D721Med (cell line): ENCODE measurements around the gene TTC39A.

Experiments used
- DNase-seq: peaks from one replicate; pipeline ENCODE4 v3.0.0; 2011; ENCODE audit warnings: low spot score; ENCODE audit not compliant: insufficient read length
- FAIRE-seq: peaks from 2 replicates; lab custom pipeline; 2011; peaks lifted over from hg19 to GRCh38; lab: Jason Lieb, UNC
- TF ChIP-seq, protein P1 (sequence below): IDR thresholded peaks from 2 replicates; pipeline ENCODE4 v1.5.1; 2012; ENCODE audit warnings: mild to moderate bottlenecking, control low read depth; ENCODE audit not compliant: insufficient read depth; ENCODE audit errors: missing control alignments

TTC39A gene

DNA sequence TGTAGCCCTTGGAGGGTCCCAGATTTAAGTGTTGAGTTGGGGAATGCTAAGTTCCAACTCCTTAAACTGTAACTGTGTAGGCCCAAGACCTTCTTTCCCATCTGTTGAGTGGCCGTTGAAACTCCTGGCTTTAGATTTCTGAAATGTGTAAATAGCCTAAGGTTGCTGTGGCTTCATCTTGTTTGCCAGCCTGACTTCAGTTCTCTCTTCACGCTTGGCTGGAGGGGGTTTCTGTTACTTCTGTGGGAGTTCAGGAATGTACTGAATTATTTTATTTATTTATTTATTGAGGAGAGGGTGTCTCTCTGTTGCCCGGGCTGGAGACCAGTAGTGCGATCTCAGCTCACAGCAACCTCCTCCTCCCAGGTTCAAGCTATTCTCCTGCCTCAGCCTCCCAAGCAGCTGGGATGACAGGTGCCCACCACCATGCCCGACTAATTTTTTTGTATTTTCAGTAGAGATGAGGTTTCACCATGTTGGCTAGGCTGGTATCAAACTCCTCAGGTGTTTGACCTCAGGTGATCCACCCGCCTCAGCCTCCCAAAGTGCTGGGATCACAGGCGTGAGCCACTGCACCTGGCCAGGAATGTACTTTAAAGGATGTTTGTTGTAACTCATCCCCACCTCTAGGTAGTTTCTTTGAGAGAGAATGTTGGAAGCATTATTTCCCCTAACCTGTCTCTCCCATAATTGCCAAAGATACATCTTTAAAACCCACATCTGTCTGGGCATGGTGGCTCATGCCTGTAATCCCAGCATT, 5.9 kb downstream of the TTC39A start:
- DNase-seq, result no peak
- no peak for FAIRE-seq
- TF ChIP-seq, protein P1, sequence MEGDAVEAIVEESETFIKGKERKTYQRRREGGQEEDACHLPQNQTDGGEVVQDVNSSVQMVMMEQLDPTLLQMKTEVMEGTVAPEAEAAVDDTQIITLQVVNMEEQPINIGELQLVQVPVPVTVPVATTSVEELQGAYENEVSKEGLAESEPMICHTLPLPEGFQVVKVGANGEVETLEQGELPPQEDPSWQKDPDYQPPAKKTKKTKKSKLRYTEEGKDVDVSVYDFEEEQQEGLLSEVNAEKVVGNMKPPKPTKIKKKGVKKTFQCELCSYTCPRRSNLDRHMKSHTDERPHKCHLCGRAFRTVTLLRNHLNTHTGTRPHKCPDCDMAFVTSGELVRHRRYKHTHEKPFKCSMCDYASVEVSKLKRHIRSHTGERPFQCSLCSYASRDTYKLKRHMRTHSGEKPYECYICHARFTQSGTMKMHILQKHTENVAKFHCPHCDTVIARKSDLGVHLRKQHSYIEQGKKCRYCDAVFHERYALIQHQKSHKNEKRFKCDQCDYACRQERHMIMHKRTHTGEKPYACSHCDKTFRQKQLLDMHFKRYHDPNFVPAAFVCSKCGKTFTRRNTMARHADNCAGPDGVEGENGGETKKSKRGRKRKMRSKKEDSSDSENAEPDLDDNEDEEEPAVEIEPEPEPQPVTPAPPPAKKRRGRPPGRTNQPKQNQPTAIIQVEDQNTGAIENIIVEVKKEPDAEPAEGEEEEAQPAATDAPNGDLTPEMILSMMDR, result no peak

DNA sequence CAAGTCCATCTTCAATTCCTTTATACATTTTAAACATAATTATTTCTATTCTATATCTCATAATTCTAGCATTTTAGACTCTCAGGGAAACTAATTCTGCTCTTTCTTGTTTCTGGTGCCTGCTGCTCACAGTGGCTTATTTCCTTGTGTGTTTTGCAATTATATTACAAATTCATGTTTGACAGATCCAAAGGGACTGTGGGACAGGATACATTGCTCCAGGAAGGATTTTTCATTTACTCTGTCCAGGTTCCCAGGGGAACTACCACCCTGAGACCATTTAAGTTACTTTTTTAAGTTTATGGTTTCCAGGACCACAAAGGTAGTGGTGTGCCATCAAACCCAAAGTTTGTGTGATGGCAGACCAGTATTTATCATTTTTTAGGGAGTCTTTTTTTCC, 6.6 kb downstream of the TTC39A start:
- no peak for FAIRE-seq
- no peak for DNase-seq
- TF ChIP-seq, protein P1, result no peak

DNA sequence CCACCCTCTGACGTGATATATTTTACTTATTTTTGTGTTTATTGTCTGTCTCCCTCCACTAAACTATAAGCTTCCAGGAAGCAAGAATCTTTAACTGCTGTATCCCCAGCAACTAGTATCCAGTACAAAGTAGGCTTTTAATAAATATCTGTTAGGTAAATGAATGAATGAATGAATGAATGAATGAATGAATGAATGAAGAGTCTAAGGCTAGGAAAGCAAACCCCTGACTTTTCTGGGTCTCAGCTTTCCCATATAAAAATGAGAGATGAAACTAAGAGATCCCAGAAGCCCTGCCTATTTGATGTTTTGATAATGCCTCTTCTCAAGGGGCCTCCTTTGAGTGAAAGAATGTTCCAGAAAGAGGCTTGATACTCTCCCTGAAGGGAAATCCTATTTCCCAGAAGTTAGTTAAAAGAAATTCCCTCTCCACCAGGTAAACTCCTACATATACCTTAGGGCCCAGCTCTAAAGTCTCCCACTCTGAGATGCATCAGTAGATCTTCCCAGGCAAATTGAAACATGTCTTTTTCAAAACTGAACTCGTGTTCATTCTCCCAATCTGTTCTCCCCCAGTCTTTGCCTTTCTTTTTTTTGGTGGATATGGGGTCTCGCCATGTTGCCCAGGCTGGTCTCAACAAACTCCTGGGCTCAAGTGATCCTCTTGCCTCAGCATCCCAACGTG, 7.8 kb downstream of the TTC39A start:
- FAIRE-seq, result no peak
- TF ChIP-seq, protein P1, result no peak

DNA sequence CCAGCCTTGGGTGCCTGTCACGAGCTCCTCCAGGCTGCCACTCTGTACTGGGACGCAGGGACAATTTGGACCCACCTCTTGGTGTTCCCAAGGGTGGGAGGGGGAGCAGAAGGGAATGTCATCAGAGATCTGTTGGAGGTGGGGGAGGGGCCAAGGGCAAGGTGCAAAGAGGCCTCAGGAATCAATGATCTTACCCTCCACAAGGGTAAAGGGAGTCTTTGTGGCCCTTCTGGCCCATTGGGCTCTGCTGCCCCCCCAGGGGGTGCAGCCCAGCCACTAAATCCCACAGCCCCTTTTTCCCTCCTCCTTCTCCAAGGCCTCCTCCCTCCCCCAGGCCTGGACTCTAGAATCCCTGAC, 8.5 kb downstream of the TTC39A start:
- no peak for DNase-seq
- TF ChIP-seq, protein P1, result no peak
- no peak for FAIRE-seq

More for the DNA sequence above, 7.8 kb downstream of the TTC39A start:
- DNase-seq, result no peak

DNA sequence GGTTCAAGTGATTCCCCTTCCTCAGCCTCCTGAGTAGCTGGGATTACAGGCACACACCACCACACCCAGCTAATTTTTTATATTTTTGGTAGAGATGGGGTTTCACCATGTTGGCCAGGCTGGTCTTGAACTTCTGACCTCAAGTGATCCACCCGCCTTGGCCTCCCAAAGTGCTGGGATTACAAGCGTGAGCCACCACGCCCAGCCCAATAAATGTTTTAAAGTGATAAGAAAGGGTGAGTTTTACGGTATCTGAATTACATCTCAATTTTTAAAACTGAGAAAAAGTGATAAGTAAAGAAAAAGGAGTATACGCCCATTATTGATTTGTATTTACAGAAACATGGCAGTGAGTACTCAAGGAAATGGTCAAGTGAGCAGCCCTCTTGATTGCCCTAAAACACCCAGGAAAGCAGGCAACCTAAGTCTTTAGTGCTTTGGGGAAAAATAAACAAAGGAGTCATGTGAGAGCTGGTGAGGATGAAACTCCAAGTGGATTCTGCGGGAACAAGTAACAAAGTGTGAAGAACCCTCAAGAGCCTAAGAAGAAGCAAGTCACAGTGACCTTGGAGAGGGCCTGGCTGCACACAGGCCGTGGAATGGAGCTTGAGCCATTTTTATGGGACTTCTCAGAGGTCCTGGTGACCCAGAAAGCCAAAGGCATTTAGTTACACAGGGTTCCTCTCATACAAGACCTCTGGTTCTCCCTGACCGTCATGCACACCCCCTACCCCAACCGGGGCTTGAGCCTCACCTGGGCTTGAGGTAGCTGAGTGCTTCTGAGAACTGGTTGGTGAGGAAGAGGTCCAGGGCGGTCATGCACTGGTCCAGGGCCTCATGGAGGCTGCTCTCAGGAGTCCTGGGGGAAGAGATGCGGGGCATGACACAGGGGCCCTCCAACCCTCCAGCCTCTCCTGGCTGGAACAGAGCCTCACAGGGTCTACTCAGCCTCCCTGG, 9.1 kb downstream of the TTC39A start:
- DNase-seq, result no peak
- TF ChIP-seq, protein P1, result no peak
- no peak for FAIRE-seq

DNA sequence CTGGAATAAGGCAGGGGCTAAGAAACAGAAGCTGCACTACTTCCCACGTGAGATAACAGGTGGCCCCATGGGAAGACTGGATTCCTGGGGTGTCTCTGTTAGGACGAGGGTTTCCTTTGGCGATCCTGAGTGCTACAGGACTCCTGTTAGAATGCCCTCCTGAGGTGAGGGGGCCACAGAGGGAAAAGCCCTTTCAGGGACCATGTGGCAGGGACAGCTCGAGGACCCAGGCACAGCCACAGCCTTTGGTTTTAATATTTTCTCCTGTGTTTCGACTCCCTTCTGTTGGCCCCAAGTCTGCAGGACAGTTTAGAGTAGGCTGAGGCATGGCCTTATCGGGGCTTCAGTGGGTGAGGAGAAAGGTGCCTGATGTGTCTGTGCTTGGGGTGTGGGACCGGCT, 12.6 kb downstream of the TTC39A start:
- DNase-seq (no peak), FAIRE-seq (no peak)
- TF ChIP-seq, protein P1, result no peak

DNA sequence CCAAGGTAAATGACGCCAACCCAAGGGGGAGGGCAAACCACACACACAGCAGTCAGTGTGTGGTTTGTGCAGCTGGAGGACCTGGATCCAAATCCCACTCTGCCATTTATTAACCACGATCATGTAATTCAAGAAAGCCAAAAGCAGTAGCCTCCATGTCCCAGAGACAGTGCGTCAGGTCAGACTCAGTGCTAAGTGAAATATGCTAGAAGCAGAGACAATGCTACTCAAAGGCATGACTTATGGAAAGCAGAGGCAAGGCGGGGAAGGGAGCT, 13.6 kb downstream of the TTC39A start:
- DNase-seq (no peak), FAIRE-seq (no peak)
- TF ChIP-seq, protein P1, result no peak
